Calu3 (cell line): ENCODE measurements around the gene MICA. TPM values are rescaled to one million over a fixed set of nuclear protein-coding genes. Genes with fewer than 3 reads are reported as not detected.

Experiments
- BruUV-seq: library from RNA; stranded (reverse); fragments of 400-500 nt; replicated peaks from 2 replicates; lab custom pipeline; 2021; lab: Mats Ljungman, UMichigan
- CTCF ChIA-PET: fragments of 300-600 bp; sonication (Branson Sonifier 250); formaldehyde crosslinking; loops from one replicate; lab custom pipeline; 2022; ENCODE audit warnings: antibody characterized with exemption; lab: Charles Lee
- DNase-seq: peaks from one replicate; pipeline ENCODE4 v3.0.0; 2022
- H3K27ac Mint-ChIP-seq: one replicate; pipeline ENCODE4 v1.8.0; 2022; ENCODE audit warnings: mixed read lengths; ENCODE audit not compliant: unreplicated experiment
- H3K27me3 Mint-ChIP-seq: one replicate; pipeline ENCODE4 v1.8.0; 2022; ENCODE audit warnings: mixed read lengths; ENCODE audit not compliant: unreplicated experiment
- H3K36me3 Mint-ChIP-seq: one replicate; pipeline ENCODE4 v1.8.0; 2022; ENCODE audit warnings: mild to moderate bottlenecking, moderate library complexity, mixed read lengths; ENCODE audit not compliant: insufficient read depth, unreplicated experiment
- H3K4me1 Mint-ChIP-seq: one replicate; pipeline ENCODE4 v1.8.0; 2022; ENCODE audit warnings: mild to moderate bottlenecking, low read depth, mixed read lengths; ENCODE audit not compliant: unreplicated experiment
- H3K4me3 Mint-ChIP-seq: one replicate; pipeline ENCODE4 v1.8.0; 2022; ENCODE audit warnings: mild to moderate bottlenecking, low read depth, moderate library complexity, mixed read lengths; ENCODE audit not compliant: unreplicated experiment
- H3K9me3 Mint-ChIP-seq: one replicate; pipeline ENCODE4 v1.8.0; 2022; ENCODE audit warnings: low read depth, mixed read lengths; ENCODE audit not compliant: unreplicated experiment
- intact Hi-C: fragments of 100-400 bp; cut with micrococcal nuclease; formaldehyde crosslinking; loops from one replicate; pipeline ENCODE4 v1.10.0; 2022; ENCODE audit not compliant: unreplicated experiment
- total RNA-seq: library from RNA; stranded (reverse); gene quantifications from 2 replicates; pipeline ENCODE4 v1.2.3, GENCODE V29; 2022
- TF ChIP-seq, protein P1 (sequence below): fragments of 200-600 bp; IDR thresholded peaks from one replicate; pipeline ENCODE4 v1.8.0; 2022; ENCODE audit warnings: antibody characterized with exemption; ENCODE audit not compliant: unreplicated experiment

The MICA gene
- total RNA-seq, 1 experiment from 2014 or later = 77.1 TPM

DNA sequence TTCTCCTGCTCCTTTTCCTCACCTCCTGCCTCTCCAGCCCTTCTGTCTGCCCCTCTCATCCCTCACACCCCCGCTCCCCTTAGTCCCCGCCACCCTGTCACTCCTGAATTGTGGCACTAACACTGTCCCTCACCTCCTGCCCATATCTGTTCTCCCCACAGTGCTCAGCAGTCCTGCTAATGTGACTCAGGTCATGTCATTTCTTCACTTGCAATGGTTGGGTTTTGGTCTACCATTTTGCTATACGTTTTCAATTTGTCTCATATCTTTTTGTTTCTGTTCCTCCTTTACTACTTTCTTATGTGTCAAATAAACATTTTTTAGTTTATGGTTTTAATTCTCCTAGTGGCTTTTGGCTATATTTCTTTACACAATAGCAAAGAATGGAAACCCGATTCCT, 45.1 kb upstream of the MICA start:
- Mint-ChIP-seq H3K4me1 (no peaks in the 10 kb centered on the region), H3K27me3 (peaks cover 66% of the 10 kb centered on the region), H3K27ac (no peak overlapping the region), H3K36me3 (peaks cover 37% of the 10 kb centered on the region), H3K9me3 (peaks cover 3% of the 10 kb centered on the region), H3K4me3 (no peak overlapping the region)
- TF ChIP-seq, protein P1, sequence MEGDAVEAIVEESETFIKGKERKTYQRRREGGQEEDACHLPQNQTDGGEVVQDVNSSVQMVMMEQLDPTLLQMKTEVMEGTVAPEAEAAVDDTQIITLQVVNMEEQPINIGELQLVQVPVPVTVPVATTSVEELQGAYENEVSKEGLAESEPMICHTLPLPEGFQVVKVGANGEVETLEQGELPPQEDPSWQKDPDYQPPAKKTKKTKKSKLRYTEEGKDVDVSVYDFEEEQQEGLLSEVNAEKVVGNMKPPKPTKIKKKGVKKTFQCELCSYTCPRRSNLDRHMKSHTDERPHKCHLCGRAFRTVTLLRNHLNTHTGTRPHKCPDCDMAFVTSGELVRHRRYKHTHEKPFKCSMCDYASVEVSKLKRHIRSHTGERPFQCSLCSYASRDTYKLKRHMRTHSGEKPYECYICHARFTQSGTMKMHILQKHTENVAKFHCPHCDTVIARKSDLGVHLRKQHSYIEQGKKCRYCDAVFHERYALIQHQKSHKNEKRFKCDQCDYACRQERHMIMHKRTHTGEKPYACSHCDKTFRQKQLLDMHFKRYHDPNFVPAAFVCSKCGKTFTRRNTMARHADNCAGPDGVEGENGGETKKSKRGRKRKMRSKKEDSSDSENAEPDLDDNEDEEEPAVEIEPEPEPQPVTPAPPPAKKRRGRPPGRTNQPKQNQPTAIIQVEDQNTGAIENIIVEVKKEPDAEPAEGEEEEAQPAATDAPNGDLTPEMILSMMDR = no peak
- no TSS peak for BruUV-seq
- intact Hi-C loops = no loop called here
- no peak for DNase-seq
- CTCF ChIA-PET = interaction anchor here (0.6 kb wide), 1 partner anchor 8 kb away, joined by 3 read pairs; no protein-coding TSS in a partner anchor

GRCh38 chr6:31359581-31359980, 43.8 kb upstream of the MICA start:
- Mint-ChIP-seq H3K27ac (no peak overlapping the region), H3K27me3 (peaks cover 76% of the 10 kb centered on the region), H3K36me3 (peaks cover 37% of the 10 kb centered on the region), H3K9me3 (peaks cover 3% of the 10 kb centered on the region), H3K4me1 (no peaks in the 10 kb centered on the region), H3K4me3 (no peak overlapping the region)
- TF ChIP-seq, protein P1 = no peak
- intact Hi-C loops = no loop called here
- no TSS peak for BruUV-seq
- CTCF ChIA-PET = no interaction called here
- no peak for DNase-seq

GRCh38 chr6:31362751-31363150, 40.6 kb upstream of the MICA start:
- H3K4me3 Mint-ChIP-seq = no peak overlapping the region
- no TSS peak for BruUV-seq
- no peak for DNase-seq
- CTCF ChIA-PET = no interaction called here
- H3K27me3 Mint-ChIP-seq = peaks cover 100% of the 10 kb centered on the region
- H3K9me3 Mint-ChIP-seq = peaks cover 3% of the 10 kb centered on the region
- H3K36me3 Mint-ChIP-seq = peaks cover 13% of the 10 kb centered on the region
- peaks cover 9% of the 10 kb centered on the region for H3K4me1 Mint-ChIP-seq
- no peak overlapping the region for H3K27ac Mint-ChIP-seq
- TF ChIP-seq, protein P1 = no peak
- intact Hi-C loops = no loop called here

DNA sequence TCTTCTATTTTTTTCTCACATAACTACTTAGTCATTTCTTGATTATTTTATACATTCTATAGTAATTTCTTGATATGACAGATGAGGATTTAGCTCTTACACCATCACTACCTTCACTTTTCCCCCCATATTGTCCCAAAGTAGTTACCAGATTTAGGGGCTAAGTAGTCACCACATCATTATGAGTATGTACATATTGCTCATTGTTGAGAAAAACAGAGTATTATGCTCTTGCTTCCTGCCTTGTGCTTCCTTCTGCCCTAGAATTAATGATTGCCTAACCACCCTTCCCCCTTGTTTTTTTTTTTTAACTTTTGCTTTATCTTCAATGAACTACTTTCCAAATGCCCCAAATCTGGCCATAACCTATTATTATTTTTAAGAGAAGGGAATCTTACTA, 39.6 kb upstream of the MICA start:
- CTCF ChIA-PET = no interaction called here
- Mint-ChIP-seq H3K4me1 (peaks cover 9% of the 10 kb centered on the region), H3K9me3 (peaks cover 3% of the 10 kb centered on the region), H3K36me3 (peaks cover 5% of the 10 kb centered on the region), H3K27ac (no peak overlapping the region), H3K4me3 (no peak overlapping the region), H3K27me3 (peaks cover 100% of the 10 kb centered on the region)
- no TSS peak for BruUV-seq
- DNase-seq = no peak
- intact Hi-C loops = no loop called here
- TF ChIP-seq, protein P1 = no peak
